Measurements from ENCODE around the gene RPTOR.

The RPTOR gene

DNA sequence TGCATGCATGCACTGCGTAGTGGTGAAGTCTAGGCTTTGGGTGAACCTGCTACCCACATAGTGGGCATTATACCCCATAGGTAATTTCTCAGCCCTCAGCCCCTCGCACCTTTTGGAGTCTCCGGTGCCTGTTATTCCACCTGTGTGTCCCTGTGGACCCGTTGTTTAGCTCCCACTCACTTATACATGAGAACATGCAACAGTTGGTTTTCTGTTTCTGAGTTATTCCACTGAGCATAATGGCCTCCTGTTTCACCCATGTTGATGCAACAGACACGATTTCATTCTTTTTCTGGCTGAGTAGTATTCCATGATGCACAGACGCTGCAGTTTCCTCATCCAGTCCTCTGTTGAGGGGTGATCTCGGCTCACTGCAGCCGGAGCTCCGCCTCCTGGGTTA, 305.5 kb downstream of the RPTOR start:
- no peak for DNase-seq (ENCODE audit: low read depth)
- TF ChIP-seq, protein P1, sequence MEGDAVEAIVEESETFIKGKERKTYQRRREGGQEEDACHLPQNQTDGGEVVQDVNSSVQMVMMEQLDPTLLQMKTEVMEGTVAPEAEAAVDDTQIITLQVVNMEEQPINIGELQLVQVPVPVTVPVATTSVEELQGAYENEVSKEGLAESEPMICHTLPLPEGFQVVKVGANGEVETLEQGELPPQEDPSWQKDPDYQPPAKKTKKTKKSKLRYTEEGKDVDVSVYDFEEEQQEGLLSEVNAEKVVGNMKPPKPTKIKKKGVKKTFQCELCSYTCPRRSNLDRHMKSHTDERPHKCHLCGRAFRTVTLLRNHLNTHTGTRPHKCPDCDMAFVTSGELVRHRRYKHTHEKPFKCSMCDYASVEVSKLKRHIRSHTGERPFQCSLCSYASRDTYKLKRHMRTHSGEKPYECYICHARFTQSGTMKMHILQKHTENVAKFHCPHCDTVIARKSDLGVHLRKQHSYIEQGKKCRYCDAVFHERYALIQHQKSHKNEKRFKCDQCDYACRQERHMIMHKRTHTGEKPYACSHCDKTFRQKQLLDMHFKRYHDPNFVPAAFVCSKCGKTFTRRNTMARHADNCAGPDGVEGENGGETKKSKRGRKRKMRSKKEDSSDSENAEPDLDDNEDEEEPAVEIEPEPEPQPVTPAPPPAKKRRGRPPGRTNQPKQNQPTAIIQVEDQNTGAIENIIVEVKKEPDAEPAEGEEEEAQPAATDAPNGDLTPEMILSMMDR (IDR thresholded peaks at IDR 0.05; ENCODE audit: insufficient read depth, low read depth, low read length, missing control alignments) = no peak
- no peak overlapping the region for H3K4me3 ChIP-seq (ENCODE audit: low read depth, low read length)

DNA sequence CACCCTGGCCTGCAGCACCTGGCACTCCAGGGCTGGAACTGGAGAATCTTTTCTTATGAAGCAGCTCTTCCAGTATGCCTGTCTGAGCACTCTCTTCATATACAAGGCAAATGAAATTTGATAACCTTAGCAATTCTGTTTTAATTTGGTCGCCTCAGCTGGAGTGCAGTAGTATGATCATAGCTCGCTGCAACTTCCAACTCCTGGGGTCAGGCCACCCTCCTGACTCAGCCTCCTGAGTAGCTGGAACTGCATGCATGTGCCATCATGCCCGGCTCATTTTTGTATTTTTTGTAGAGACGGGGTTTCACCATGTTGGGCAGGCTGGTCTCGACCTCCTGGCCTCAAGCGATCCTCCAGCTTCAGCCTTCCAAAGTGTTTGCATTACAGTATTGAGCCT, 306.2 kb downstream of the RPTOR start:
- TF ChIP-seq, protein P1 (IDR thresholded peaks at IDR 0.05; ENCODE audit: insufficient read depth, low read depth, low read length, missing control alignments) = no peak
- no peak for DNase-seq (ENCODE audit: low read depth)
- H3K4me3 ChIP-seq (ENCODE audit: low read depth, low read length) = no peak overlapping the region

DNA sequence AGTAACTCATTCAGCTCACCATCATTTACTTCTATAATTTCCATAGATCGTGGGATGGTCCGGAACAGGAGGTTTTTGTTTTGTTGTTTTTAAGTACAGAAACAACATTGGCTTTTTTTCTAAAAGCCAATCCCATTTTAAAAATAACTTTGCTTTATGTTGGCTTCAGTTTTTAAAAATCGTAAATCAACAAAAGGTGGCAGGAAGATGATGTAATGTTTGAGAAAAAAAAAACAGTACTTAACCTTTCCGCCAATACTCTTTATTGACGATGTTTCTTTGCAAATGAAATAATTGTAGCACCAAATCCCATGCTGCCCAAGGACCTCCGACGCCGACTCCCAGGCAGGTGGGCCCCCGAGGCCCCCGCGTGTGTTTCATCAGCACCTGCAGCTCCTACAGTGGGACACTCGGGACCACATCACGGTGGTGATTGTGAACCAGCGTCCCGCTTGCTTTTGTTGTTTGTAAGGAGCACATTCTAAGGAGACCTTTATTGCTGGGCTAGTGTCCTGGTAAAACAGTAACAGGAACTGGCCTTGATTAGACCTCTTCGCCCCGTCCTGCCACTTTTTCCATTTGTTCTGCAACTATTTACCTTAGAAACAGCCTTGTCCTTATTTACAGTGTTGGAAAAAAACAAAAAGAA, 306.8 kb downstream of the RPTOR start:
- no peak overlapping the region for H3K4me3 ChIP-seq (ENCODE audit: low read depth, low read length)
- no peak for DNase-seq (ENCODE audit: low read depth)
- TF ChIP-seq, protein P1 (IDR thresholded peaks at IDR 0.05; ENCODE audit: insufficient read depth, low read depth, low read length, missing control alignments) = no peak

DNA sequence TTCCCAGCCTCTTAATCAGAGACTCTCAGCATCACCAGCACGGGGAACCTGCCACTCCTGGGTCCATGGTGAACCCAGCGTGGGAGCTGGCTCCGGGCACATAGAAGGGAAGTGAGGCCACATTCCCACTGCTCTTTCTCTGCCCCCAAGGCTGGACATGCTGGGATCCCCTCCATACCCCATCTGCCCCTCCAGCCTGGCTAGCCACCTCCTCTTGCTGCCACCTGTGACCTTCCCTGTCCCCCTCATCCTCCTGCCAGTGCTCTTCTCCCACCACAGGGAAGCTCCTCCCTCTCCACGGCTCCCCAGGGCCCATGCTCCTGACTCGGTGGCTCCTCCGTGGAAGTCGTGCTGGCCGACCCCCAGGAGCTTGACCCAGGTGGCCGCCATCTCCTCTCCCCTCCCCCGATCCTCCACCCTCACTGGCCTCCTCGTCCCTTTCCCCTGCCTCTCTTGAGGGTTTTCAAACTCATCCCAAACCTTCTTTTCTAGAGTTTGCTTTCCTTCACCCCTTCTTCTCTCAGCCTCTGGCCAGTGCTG, 307.9 kb downstream of the RPTOR start:
- TF ChIP-seq, protein P1 (IDR thresholded peaks at IDR 0.05; ENCODE audit: insufficient read depth, low read depth, low read length, missing control alignments) = no peak
- H3K4me3 ChIP-seq (ENCODE audit: low read depth, low read length) = no peak overlapping the region
- no peak for DNase-seq (ENCODE audit: low read depth)

DNA sequence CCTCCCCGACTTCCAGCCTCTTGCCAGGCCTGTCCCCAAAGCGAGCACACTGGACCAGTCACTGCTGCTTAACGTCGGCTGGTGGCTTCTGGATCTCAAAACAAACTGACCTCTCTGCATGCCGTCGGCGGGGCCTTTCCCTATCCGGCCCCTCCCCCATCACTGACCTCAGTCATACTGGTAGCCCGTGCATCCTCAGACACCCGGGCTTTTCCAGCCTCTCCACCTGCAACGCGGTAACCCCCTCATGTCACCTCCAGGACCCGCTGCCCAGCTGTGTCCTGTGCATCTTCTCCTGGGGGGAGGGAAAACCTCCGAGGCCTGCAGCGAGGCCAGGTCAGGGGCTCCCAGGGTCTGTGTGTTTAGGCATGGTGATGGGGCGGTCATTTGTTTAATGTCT, 308.4 kb downstream of the RPTOR start:
- TF ChIP-seq, protein P1 (IDR thresholded peaks at IDR 0.05; ENCODE audit: insufficient read depth, low read depth, low read length, missing control alignments) = no peak
- H3K4me3 ChIP-seq (ENCODE audit: low read depth, low read length) = no peak overlapping the region
- DNase-seq (ENCODE audit: low read depth) = no peak

DNA sequence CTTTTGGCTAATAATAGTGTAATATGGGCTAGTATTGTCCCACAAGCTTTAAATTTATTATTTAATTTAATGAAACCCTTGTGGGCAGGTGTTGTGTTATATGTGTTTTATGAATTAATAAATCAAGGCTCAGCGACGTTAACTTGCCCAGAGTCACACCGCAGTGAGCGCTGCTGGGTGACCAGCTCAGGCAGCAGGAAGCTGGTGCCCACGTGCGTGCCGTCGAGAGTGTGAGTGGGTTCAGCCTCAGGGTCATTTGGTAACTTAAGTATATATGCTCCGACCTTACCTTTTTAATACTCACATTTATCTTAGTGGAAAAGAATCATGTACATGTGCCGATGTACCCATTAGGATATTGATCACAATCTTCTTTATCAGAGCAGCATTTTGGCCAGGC, 309.6 kb downstream of the RPTOR start:
- TF ChIP-seq, protein P1 (IDR thresholded peaks at IDR 0.05; ENCODE audit: insufficient read depth, low read depth, low read length, missing control alignments) = no peak
- no peak for DNase-seq (ENCODE audit: low read depth)
- H3K4me3 ChIP-seq (ENCODE audit: low read depth, low read length) = no peak overlapping the region
